LNCaP clone FGC (cell line): ENCODE data around the gene C12orf50.

Experiments
- DNase-seq: peaks from one replicate; pipeline ENCODE4 v3.0.0-alpha.2; 2011; ENCODE audit warnings: low read depth
- H3K4me3 ChIP-seq: 2 replicates; pipeline ENCODE4 v1.5.1; 2011; ENCODE audit warnings: mild to moderate bottlenecking, low read depth, low read length, control low read depth
- TF ChIP-seq, protein P1 (sequence below): IDR thresholded peaks from 2 replicates; pipeline ENCODE4 v1.5.1; 2012; ENCODE audit warnings: mild to moderate bottlenecking; ENCODE audit not compliant: control insufficient read depth, insufficient read depth; ENCODE audit errors: extremely low read depth

C12orf50 gene

DNA sequence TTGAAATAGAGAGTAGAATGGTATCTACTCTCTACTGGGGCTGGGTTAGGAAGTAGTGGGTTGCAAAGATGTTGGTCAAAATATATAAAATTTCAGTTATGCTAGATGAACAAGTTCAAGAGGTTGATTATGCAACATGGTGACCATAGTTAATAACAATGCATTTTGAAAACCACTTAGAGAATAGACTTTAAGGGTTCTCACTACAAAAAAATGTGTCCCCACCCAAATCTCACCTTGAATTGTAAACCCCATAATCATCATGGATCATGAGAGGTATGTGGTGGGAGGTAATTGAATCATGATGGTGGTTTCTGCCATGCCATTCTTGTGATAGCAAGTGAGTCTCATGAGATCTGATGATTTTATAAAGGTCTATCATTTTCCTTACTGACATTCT lies 94.0 kb downstream of the C12orf50 start:
- TF ChIP-seq, protein P1, sequence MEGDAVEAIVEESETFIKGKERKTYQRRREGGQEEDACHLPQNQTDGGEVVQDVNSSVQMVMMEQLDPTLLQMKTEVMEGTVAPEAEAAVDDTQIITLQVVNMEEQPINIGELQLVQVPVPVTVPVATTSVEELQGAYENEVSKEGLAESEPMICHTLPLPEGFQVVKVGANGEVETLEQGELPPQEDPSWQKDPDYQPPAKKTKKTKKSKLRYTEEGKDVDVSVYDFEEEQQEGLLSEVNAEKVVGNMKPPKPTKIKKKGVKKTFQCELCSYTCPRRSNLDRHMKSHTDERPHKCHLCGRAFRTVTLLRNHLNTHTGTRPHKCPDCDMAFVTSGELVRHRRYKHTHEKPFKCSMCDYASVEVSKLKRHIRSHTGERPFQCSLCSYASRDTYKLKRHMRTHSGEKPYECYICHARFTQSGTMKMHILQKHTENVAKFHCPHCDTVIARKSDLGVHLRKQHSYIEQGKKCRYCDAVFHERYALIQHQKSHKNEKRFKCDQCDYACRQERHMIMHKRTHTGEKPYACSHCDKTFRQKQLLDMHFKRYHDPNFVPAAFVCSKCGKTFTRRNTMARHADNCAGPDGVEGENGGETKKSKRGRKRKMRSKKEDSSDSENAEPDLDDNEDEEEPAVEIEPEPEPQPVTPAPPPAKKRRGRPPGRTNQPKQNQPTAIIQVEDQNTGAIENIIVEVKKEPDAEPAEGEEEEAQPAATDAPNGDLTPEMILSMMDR = no peak
- no peak for DNase-seq

DNA sequence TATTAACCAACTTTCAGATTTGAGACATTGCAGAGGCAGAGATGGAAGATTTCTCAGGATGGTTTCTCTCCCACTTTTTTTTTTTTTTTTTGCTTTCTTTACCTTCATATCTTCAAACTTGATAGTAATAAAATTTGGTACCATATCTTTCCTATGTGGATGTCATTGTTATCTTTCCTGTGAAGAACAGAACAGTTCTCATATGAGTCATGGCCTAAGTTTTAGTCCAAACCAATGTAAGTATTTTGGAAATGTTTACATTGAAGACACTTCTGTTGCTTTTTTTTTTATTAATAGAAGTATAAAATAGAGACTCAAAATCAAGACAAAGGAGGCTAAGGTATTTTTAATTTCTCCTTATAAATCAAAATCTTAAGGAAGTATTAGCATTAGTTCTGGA lies 95.2 kb downstream of the C12orf50 start:
- DNase-seq = no peak
- no peak overlapping the region for H3K4me3 ChIP-seq
- TF ChIP-seq, protein P1 = no peak

More for the DNA sequence above, 94.0 kb downstream of the C12orf50 start:
- H3K4me3 ChIP-seq = no peak overlapping the region

DNA sequence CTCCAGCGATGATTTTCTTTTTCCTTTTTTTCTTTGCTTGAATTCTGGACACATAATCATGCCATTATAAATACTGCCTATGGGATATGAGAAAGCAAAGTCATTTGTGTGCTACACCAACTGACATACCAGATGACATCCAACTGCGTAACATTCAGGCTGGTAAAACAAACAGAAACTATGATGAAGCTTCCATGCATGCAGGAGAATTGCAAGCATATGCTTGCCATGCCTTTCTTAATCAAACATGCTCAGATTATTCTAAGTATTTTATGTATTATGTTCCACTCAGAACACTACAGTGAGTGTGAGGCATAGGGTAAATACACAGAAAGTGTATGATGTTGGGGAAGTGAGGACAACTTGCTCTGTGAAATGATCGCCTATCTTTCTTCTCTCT lies 97.4 kb downstream of the C12orf50 start:
- no peak for DNase-seq
- TF ChIP-seq, protein P1 = no peak
- no peak overlapping the region for H3K4me3 ChIP-seq

DNA sequence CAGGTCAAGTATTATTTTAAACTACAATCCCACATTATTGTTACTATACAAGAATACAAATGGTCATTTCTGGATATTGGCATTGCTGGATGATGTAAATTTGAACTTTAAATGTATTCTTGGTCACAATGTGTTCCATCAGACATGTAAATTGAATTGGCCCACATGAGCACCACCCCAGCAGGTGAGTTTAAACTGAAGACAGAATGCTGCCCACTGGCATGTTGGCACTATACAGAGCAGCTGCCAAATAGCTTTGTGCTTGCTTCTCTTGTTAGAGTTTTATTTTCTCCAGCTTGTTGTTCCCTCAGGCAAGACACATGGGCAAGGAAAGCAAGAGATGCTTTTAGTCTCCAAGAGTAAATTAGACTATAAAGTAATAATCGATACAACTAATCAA lies 98.6 kb downstream of the C12orf50 start:
- TF ChIP-seq, protein P1 = no peak
- DNase-seq = no peak
- H3K4me3 ChIP-seq = no peak overlapping the region
